ENCODE measurements around the gene MT2A.

DNA sequence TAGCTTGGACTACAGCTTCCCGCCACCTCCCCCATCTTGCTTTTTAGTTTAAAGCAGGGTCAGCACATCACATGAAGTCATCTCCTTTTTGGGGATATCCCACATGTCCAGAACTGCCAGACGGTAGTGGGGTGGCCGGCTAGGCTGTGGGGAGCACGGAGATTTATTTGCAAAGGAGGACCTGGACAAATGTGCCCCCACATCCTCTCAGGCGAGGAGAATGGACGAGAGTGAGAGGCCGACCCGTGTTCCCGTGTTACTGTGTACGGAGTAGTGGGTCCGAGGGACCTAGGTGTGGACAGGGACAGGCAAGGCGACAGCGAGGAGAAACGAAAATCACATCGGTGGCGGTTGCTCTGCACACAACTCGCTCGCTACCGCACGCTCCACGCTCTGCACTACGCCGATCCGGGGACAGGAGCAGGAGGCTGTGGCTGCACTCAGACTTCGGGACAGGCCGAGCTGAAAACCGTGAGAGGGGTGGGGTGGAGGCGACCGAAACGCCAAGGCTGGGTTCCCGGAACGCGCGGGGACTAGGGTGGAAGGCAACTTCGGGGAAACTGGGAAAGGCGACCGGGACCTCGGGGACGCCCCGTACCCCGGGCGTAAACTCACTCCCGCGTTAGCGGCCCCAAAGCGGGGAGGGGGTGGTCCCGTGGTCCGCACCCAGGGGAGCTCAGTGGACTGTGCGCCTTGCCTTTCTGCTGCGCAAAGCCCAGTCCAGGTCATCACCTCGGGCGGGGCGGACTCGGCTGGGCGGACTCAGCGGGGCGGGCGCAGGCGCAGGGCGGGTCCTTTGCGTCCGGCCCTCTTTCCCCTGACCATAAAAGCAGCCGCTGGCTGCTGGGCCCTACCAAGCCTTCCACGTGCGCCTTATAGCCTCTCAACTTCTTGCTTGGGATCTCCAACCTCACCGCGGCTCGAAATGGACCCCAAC is 29.7 kb downstream of the MT2A start, which contains the start of gene MT1A:
- TF ChIP-seq, protein P1, sequence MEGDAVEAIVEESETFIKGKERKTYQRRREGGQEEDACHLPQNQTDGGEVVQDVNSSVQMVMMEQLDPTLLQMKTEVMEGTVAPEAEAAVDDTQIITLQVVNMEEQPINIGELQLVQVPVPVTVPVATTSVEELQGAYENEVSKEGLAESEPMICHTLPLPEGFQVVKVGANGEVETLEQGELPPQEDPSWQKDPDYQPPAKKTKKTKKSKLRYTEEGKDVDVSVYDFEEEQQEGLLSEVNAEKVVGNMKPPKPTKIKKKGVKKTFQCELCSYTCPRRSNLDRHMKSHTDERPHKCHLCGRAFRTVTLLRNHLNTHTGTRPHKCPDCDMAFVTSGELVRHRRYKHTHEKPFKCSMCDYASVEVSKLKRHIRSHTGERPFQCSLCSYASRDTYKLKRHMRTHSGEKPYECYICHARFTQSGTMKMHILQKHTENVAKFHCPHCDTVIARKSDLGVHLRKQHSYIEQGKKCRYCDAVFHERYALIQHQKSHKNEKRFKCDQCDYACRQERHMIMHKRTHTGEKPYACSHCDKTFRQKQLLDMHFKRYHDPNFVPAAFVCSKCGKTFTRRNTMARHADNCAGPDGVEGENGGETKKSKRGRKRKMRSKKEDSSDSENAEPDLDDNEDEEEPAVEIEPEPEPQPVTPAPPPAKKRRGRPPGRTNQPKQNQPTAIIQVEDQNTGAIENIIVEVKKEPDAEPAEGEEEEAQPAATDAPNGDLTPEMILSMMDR (IDR thresholded peaks at IDR 0.05; ENCODE audit: low read depth, low read length): no peak
- no peak for TF ChIP-seq EZH2phosphoT487 (IDR thresholded peaks at IDR 0.05; ENCODE audit: low read depth)
